ENCODE measurements around the gene TECTB. TPM values are rescaled to one million over a fixed set of nuclear protein-coding genes. Genes with fewer than 3 reads are reported as not detected.

The TECTB gene
- total RNA-seq, 1 experiment from 2014 or later: not detected

DNA sequence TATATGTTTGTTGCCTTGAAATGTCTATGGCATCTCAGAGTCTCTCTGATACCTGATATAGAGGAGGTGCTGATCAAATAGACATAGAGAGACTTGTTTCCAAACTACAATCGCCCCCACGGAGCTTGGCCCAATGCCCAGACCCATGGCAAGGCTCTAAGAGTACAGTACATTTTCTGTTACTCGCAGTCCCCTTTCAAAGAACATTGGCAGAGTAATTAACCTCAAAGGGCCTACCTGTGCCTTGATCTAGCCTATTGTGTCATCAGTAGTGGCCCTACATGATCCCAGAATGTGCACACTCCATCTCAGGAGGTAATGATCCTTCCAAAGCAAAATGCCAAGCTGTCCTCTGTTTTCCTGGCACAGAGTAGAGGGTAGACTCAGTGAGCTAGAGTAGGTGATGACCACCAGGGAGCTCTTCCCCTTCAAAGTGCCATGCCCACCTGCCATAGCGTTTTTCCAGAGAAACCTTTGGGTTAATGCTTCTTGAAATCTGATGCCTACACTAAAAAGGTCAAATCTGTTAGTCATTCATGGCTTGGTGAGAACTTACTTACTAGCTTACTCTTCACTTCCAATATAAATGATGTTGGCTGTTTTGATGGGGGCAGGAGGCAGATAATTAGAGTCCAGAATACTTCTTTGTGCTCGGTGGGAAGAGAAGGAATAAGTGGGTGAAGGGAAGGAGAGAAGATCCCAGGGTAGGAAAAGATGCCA, 49.5 kb downstream of the TECTB start:
- DNase-seq (ENCODE audit: unreplicated experiment): peak; percentile 35
- ChIA-PET POLR2A (interaction anchor here (0.6 to 0.9 kb wide), 4 partner anchors 17 to 1362 kb away, joined by 3 to 4 read pairs (median 3); partner anchors contain the start of genes VTI1A and ZDHHC6), CTCF (interaction anchor here (1.0 to 1.8 kb wide), 4 partner anchors 14 to 102 kb away, joined by 3 to 6 read pairs (median 3); no protein-coding TSS in a partner anchor)
- Mint-ChIP-seq H3K36me3 (ENCODE audit: insufficient read depth, unreplicated experiment) (peaks cover 6% of the 10 kb centered on the region), H3K4me3 (ENCODE audit: unreplicated experiment) (no peak overlapping the region), H3K27ac (ENCODE audit: low read depth, unreplicated experiment) (no peak overlapping the region), H3K27me3 (ENCODE audit: insufficient read depth, unreplicated experiment) (no peaks in the 10 kb centered on the region), H3K4me1 (ENCODE audit: insufficient read depth, unreplicated experiment) (peaks cover 12% of the 10 kb centered on the region), H3K9me3 (ENCODE audit: unreplicated experiment) (no peaks in the 10 kb centered on the region)
- TF ChIP-seq, protein P1, sequence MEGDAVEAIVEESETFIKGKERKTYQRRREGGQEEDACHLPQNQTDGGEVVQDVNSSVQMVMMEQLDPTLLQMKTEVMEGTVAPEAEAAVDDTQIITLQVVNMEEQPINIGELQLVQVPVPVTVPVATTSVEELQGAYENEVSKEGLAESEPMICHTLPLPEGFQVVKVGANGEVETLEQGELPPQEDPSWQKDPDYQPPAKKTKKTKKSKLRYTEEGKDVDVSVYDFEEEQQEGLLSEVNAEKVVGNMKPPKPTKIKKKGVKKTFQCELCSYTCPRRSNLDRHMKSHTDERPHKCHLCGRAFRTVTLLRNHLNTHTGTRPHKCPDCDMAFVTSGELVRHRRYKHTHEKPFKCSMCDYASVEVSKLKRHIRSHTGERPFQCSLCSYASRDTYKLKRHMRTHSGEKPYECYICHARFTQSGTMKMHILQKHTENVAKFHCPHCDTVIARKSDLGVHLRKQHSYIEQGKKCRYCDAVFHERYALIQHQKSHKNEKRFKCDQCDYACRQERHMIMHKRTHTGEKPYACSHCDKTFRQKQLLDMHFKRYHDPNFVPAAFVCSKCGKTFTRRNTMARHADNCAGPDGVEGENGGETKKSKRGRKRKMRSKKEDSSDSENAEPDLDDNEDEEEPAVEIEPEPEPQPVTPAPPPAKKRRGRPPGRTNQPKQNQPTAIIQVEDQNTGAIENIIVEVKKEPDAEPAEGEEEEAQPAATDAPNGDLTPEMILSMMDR (IDR thresholded peaks at IDR 0.05; ENCODE audit: unreplicated experiment): no peak
- no TSS peak for BruUV-seq (replicated peaks)
- intact Hi-C loops (cut with micrococcal nuclease): no loop called here

DNA sequence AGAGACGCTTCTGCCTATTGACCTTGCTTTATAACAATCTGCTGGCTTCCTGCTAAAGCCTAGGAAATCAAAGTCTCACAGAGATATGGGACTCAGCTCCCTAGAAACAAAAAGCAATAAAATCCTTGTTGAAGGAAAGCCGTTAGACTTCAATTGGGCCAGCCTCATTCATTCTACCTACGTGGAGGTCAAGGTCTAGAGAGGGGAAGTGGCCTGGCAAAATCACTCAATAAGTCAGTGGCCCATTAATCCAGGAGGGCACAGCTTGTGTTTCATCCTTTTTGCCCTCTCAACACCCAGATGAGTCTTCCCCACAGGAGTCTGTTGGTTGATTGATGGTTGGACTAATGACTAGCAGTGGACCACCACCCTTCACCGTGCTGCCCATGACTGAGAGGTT, 50.3 kb downstream of the TECTB start:
- Mint-ChIP-seq H3K27ac (ENCODE audit: low read depth, unreplicated experiment) (no peak overlapping the region), H3K36me3 (ENCODE audit: insufficient read depth, unreplicated experiment) (peaks cover 6% of the 10 kb centered on the region), H3K27me3 (ENCODE audit: insufficient read depth, unreplicated experiment) (no peaks in the 10 kb centered on the region), H3K9me3 (ENCODE audit: unreplicated experiment) (no peaks in the 10 kb centered on the region), H3K4me3 (ENCODE audit: unreplicated experiment) (no peak overlapping the region), H3K4me1 (ENCODE audit: insufficient read depth, unreplicated experiment) (peaks cover 12% of the 10 kb centered on the region)
- no TSS peak for BruUV-seq (replicated peaks)
- no peak for DNase-seq (ENCODE audit: unreplicated experiment)
- intact Hi-C loops (cut with micrococcal nuclease): no loop called here
- TF ChIP-seq, protein P1 (IDR thresholded peaks at IDR 0.05; ENCODE audit: unreplicated experiment): no peak
- ChIA-PET CTCF (interaction anchor here (1.3 to 2.3 kb wide), 3 partner anchors 18 to 101 kb away, joined by 3 to 9 read pairs (median 6); no protein-coding TSS in a partner anchor), POLR2A (interaction anchor here (0.6 to 0.9 kb wide), 2 partner anchors 151 to 1362 kb away, joined by 3 read pairs; no protein-coding TSS in a partner anchor)

DNA sequence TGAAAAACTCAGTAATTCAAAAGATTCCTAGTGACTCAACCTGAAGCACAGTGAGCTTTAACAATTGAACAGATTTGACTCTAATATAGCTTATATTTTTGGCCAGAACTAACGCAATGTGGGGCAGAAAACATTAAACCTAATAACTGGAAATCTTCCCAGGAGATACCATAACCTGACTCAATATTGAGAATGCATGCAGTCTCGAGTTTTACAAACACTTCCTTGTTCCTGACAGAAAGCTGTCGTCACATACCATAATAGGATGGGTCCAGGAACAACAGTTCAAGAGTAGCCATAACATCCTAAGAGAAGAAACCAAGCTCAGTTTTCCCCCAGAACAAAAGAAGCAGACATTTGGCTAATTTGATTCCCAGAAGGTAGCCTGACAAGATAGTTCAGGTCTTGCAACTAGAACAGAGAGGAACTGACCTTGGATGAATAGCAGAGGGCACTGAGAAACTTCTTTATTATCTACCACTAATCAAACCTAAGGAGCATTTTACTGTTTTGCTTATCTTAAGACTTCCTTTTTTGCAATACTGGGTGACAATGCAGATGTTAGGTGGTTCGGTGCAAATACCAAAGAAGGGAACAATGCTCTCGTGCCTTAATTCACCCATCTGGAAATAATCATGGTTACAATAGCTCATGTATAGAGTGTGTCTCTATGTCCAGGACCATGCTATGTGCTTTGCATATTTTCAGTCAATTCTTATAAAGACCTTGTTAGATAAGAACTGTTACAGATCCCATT, 52.1 kb downstream of the TECTB start:
- Mint-ChIP-seq H3K36me3 (ENCODE audit: insufficient read depth, unreplicated experiment) (peaks cover 6% of the 10 kb centered on the region), H3K27me3 (ENCODE audit: insufficient read depth, unreplicated experiment) (no peaks in the 10 kb centered on the region), H3K27ac (ENCODE audit: low read depth, unreplicated experiment) (peak overlapping the region; percentile 43), H3K4me3 (ENCODE audit: unreplicated experiment) (no peak overlapping the region), H3K9me3 (ENCODE audit: unreplicated experiment) (no peaks in the 10 kb centered on the region), H3K4me1 (ENCODE audit: insufficient read depth, unreplicated experiment) (peaks cover 12% of the 10 kb centered on the region)
- TF ChIP-seq, protein P1 (IDR thresholded peaks at IDR 0.05; ENCODE audit: unreplicated experiment): no peak
- intact Hi-C loops (cut with micrococcal nuclease): no loop called here
- BruUV-seq (replicated peaks): no TSS peak
- POLR2A ChIA-PET: interaction anchor here (1.1 to 2.0 kb wide), 3 partner anchors 13 to 100 kb away, joined by 4 to 7 read pairs (median 5); no protein-coding TSS in a partner anchor
- CTCF ChIA-PET: interaction anchor here (0.6 to 2.3 kb wide), 8 partner anchors 13 to 1627 kb away, joined by 3 to 9 read pairs (median 4); no protein-coding TSS in a partner anchor
- DNase-seq (ENCODE audit: unreplicated experiment): no peak

DNA sequence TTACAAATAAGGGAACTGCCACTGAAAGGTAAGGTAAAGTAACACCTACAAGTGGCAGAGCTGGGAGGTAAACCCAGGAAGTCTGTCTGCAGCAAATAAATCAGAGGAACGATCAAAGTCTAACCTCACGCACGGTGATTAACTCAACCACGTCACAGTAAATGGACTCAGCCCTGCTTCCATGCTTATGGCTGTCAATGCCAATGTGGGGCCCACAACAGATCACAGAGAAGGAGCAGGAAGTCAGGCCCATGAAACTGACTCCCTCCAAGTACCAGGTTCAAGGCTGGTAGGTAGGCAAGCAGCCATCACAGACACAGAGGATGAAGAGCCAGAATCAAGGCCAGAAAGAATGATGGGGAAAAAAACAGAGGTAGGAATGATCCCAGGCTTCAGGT, 52.7 kb downstream of the TECTB start:
- peaks cover 12% of the 10 kb centered on the region for H3K4me1 Mint-ChIP-seq (ENCODE audit: insufficient read depth, unreplicated experiment)
- TF ChIP-seq, protein P1 (IDR thresholded peaks at IDR 0.05; ENCODE audit: unreplicated experiment): no peak
- H3K27ac Mint-ChIP-seq (ENCODE audit: low read depth, unreplicated experiment): no peak overlapping the region
- ChIA-PET CTCF (interaction anchor here (0.6 to 1.8 kb wide), 4 partner anchors 20 to 1627 kb away, joined by 3 to 5 read pairs (median 4); no protein-coding TSS in a partner anchor), POLR2A (interaction anchor here (0.9 to 2.0 kb wide), 5 partner anchors 12 to 99 kb away, joined by 3 to 9 read pairs (median 5); no protein-coding TSS in a partner anchor)
- H3K4me3 Mint-ChIP-seq (ENCODE audit: unreplicated experiment): no peak overlapping the region
- no peak for DNase-seq (ENCODE audit: unreplicated experiment)
- no peaks in the 10 kb centered on the region for H3K9me3 Mint-ChIP-seq (ENCODE audit: unreplicated experiment)
- peaks cover 6% of the 10 kb centered on the region for H3K36me3 Mint-ChIP-seq (ENCODE audit: insufficient read depth, unreplicated experiment)
- intact Hi-C loops (cut with micrococcal nuclease): no loop called here
- BruUV-seq (replicated peaks): no TSS peak
- H3K27me3 Mint-ChIP-seq (ENCODE audit: insufficient read depth, unreplicated experiment): no peaks in the 10 kb centered on the region
